Central memory CD8-positive, alpha-beta T cell (primary cell): ENCODE data around the gene GDAP1L1.

Source experiments
- ATAC-seq: fragments of 150-1000 bp; cut with Tn5 transposase; replicated peaks from 2 replicates; pipeline ENCODE4 v1.10.0; 2022; ENCODE audit warnings: mild to moderate bottlenecking, moderate FRiP score, moderate number of reproducible peaks; ENCODE audit not compliant: poor library complexity, severe bottlenecking; ENCODE audit errors: extremely low read depth
- DNase-seq, 2 donors: peaks; one replicate each; pipeline ENCODE4 v3.0.0; 2021; ENCODE audit warnings: low spot score in 2 of 2
- H3K27ac Mint-ChIP-seq: one replicate; pipeline ENCODE4 v1.8.0; 2022; ENCODE audit warnings: low read depth, mild to moderate bottlenecking, moderate library complexity, mixed read lengths
- H3K27me3 Mint-ChIP-seq: one replicate; pipeline ENCODE4 v1.8.0; 2022; ENCODE audit warnings: mixed read lengths
- H3K36me3 Mint-ChIP-seq: one replicate; pipeline ENCODE4 v1.8.0; 2022; ENCODE audit warnings: mild to moderate bottlenecking, moderate library complexity, mixed read lengths; ENCODE audit not compliant: insufficient read depth
- H3K4me1 Mint-ChIP-seq: one replicate; pipeline ENCODE4 v1.8.0; 2022; ENCODE audit warnings: mixed read lengths
- H3K4me3 Mint-ChIP-seq: one replicate; pipeline ENCODE4 v1.8.0; 2022; ENCODE audit warnings: mild to moderate bottlenecking, moderate library complexity, mixed read lengths
- H3K9me3 Mint-ChIP-seq: one replicate; pipeline ENCODE4 v1.8.0; 2022; ENCODE audit warnings: mixed read lengths

Gene GDAP1L1

DNA sequence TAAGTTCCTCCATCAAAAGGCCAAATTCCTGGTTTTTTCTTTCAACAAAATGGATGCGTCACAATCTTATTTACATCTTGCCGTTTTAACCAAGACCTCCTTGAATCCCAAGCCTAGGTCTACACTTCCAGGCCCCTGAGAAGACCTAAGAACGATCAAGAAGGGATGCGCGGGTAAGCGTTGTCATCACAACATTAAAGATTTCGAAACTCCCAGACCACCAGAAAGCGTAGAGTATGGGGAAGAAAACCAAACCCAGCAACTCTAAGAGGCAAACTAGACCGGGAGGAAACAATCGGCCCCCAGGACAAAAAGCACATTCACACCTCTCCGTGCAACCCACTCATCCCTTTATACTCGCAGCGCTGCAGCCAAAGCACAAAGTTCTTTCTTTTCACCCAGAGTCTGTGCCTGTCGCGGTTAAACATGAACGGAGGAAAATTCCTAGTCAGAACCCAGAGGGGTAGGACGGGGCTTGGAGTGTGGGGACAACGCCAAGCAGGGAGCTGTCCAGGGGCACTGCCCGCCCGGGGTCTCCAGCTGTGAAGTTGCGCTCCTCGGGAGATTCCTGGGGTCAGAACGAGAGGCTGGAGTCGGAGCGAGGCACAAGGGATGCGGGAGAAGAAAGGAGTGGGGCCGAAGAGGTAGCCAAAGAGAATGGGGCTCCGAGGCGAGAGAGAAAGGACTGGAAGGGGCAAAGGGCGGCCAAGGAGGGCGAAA lies 37.3 kb upstream of the GDAP1L1 start:
- Mint-ChIP-seq H3K27ac (peak overlapping the region; percentile 100), H3K4me3 (peak overlapping the region; percentile 96), H3K9me3 (no peaks in the 10 kb centered on the region), H3K36me3 (peaks cover 30% of the 10 kb centered on the region), H3K27me3 (no peaks in the 10 kb centered on the region), H3K4me1 (peaks cover 48% of the 10 kb centered on the region)
- ATAC-seq (no peak), DNase-seq (no peak)

DNA sequence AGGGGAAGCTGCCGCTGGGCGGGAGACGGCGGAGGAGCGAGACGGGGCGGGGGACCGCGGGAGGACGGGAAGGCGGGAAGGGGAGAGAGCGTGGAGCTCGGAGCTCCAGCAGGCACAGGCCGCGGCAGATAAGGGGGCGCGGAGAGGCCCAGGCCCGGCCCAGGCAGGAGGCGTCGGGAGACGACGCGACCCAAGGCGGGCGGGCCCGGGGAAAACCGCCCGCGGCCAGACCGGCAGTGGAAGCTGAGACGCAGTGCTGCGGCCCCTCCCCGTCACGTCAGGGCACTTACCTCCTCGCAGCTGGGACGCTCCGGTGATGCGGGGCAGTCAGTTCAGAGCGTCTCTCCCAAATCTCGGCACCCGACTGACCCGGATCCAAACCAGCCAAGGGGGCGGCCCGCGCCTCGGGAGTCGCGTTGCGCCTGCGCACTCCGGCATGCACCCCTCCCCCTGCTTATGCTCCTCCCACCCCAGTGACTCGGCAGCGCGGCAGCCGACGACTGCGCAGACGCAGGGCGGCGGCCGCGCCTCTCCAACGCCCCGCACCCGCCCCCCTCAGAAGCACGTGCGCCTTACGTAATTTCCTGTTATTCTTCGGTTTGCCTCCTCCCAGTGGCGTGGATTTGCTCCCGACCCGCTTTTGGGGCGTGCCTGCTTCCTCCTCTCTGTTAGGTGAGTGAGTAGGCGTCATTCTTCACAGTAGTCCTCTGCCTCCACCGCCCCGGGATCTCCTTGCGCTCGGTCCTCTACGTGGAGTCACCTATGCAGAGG lies 36.5 kb upstream of the GDAP1L1 start, which contains the start of gene OSER1:
Gene OSER1 (minus strand): TSS at position 366 of the 771 bp plus-strand sequence. CDS start 3,814 bp downstream, outside the sequence.
- Mint-ChIP-seq H3K9me3 (no peaks in the 10 kb centered on the region), H3K4me1 (peaks cover 55% of the 10 kb centered on the region), H3K27me3 (no peaks in the 10 kb centered on the region), H3K36me3 (peaks cover 25% of the 10 kb centered on the region), H3K4me3 (peak within 1 kb of the TSS; percentile 96), H3K27ac (peak within 1 kb of the TSS; percentile 100)
- peak; percentile 91 for ATAC-seq
- DNase-seq, result peak; percentile 98 to 99

DNA sequence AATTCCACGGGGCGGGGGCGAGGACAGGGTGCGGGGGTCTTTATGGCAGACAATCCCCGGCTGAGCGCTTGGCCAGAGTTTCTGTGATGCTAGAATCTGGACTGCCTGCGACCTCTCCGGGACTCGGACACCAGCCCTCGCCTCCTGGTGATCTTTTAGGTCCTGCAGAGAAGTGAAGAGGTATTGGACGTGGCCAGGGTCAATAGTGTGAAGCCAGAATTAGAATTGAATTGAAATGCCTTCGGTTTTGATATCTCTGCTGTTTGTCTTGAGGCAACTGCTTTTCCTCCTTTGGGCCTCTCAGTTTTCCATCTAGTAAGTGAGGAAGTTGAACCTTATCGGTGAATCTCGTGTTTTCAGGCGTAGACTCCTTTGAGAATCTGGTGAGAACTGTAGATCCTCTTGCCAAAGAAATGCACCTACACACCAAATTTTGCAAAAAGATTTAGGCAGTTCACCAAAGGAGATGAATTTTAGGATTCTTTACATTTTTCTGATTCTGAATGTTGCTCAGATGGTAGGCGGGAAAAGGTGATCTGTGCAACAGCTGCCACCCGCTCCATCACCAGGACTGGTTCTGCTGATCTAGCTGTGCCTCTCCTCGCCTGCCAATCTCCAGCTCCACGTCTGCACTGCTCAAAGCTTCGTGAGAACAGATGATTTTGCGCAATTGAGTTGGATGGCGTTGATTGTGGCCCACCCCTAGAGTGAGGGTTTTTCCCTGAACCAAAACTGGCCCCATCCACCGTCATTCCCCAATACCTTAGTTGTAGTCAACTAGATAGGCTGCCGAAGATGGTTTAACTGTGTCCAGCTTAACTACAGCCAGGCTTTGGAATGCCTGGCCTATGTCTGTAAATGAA lies 35.7 kb upstream of the GDAP1L1 start:
- no peak for DNase-seq
- Mint-ChIP-seq H3K27ac (peak overlapping the region; percentile 100), H3K27me3 (no peaks in the 10 kb centered on the region), H3K36me3 (peaks cover 22% of the 10 kb centered on the region), H3K4me3 (peak overlapping the region; percentile 96), H3K9me3 (no peaks in the 10 kb centered on the region), H3K4me1 (peaks cover 55% of the 10 kb centered on the region)
- ATAC-seq, result no peak

DNA sequence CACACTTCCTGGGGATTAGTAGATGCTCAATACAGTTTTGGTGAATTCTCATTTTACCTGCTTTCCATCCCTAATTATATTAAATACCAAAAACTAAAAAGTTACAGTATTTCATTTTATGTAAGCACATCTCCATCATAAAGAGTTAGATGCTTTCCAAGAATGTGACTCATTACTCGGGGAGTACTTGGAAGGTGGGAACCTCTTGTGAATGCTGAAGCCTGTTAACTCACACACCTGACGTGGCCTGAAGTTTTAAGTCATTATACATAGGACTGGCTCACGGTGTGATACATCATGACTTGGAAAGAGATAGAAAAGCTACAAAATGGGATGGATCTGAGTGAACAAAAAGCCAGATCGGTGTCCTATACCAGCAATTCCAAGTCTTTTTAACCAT lies 34.3 kb upstream of the GDAP1L1 start:
- DNase-seq, result no peak
- Mint-ChIP-seq H3K4me3 (no peak overlapping the region), H3K4me1 (peaks cover 52% of the 10 kb centered on the region), H3K27me3 (no peaks in the 10 kb centered on the region), H3K36me3 (peaks cover 20% of the 10 kb centered on the region), H3K27ac (no peak overlapping the region), H3K9me3 (no peaks in the 10 kb centered on the region)
- ATAC-seq, result no peak

DNA sequence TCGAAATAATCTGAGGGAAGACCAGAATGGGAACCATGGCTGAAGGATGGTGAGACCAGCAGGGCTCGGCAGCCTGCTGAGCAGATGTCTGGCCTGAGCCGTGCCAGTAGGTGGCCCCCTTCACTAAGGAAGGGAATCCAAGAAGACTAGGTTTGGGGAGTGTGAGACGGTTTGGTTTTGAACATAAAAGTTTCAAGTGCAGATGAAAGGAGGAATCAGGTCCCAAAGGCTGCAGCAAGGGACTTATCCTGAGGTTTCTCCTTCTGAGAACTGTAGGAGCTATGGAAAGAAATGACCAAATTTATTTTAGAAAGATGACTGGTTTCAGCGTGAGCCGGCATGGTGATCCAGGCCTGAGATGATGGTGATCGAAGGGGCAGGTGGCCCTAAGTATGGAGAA lies 32.0 kb upstream of the GDAP1L1 start:
- no peaks in the 10 kb centered on the region for H3K27me3 Mint-ChIP-seq
- H3K9me3 Mint-ChIP-seq, result no peaks in the 10 kb centered on the region
- H3K4me3 Mint-ChIP-seq, result no peak overlapping the region
- peak overlapping the region; percentile 60 for H3K27ac Mint-ChIP-seq
- H3K36me3 Mint-ChIP-seq, result peaks cover 14% of the 10 kb centered on the region
- peaks cover 54% of the 10 kb centered on the region for H3K4me1 Mint-ChIP-seq
- no peak for ATAC-seq
- DNase-seq, result peak; percentile 50 to 68

DNA sequence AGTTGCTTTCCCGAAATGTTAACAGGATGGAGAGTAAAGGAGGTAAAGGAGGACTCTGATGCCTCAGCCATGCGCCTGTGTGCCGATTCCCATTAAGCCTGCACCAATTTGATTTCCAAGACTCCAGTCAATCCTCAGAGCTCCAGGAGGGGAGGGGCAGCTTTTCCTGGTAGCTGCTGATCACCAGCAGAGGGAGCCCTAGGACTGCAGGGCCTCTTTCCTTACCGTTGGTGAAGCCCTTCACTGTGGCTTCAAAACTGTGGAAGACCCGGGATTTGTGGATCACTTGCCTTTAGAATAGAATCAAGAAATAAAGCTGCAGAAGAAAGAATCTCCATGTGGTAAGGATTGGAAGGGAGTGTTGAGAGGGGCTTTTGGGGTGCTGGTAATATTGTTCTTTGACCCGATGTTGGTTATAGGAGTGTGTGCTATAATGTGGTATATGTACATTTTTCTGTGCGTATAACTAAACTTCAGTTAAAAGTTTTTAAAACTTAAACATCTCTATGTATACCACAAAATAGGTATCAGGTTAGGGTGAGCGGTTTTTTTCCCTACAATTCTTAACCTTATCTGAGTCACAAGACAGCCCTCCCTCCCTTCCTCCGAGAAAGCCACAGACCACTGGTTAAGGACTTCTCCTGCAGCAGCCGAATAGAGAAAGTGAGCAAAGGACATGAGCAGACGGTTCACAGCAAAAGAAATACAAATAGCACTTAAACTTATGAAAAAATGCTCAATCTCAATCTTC lies 29.6 kb upstream of the GDAP1L1 start:
- no peaks in the 10 kb centered on the region for H3K27me3 Mint-ChIP-seq
- DNase-seq, result peak; percentile 41 to 46
- H3K27ac Mint-ChIP-seq, result peak overlapping the region; percentile 80
- no peaks in the 10 kb centered on the region for H3K9me3 Mint-ChIP-seq
- H3K4me1 Mint-ChIP-seq, result peaks cover 47% of the 10 kb centered on the region
- H3K4me3 Mint-ChIP-seq, result peak overlapping the region; percentile 48
- peak; percentile 66 for ATAC-seq
- H3K36me3 Mint-ChIP-seq, result peaks cover 6% of the 10 kb centered on the region

DNA sequence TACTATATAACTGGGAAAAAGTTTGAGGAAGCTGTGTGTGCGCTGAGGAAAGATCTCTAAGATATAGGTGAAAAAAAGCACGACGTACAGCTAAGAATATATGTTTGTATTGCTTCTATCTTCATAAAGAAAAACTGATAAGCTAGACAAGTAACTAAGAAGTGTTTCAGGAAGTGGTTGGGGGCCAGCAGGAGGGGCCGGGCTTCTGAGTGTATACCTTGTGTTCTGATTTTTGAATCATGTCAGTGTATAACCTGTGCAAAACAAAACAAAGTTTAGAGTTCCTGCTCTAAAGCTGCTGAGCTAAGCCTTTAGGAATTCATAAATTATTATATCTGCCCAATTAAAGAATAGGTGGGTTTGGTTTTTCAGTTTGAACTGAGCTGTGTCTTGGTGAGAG lies 28.7 kb upstream of the GDAP1L1 start:
- Mint-ChIP-seq H3K4me3 (peak overlapping the region; percentile 48), H3K9me3 (no peaks in the 10 kb centered on the region), H3K4me1 (peaks cover 47% of the 10 kb centered on the region), H3K36me3 (peaks cover 6% of the 10 kb centered on the region), H3K27me3 (no peaks in the 10 kb centered on the region), H3K27ac (peak overlapping the region; percentile 88)
- no peak for DNase-seq
- peak; percentile 74 for ATAC-seq

DNA sequence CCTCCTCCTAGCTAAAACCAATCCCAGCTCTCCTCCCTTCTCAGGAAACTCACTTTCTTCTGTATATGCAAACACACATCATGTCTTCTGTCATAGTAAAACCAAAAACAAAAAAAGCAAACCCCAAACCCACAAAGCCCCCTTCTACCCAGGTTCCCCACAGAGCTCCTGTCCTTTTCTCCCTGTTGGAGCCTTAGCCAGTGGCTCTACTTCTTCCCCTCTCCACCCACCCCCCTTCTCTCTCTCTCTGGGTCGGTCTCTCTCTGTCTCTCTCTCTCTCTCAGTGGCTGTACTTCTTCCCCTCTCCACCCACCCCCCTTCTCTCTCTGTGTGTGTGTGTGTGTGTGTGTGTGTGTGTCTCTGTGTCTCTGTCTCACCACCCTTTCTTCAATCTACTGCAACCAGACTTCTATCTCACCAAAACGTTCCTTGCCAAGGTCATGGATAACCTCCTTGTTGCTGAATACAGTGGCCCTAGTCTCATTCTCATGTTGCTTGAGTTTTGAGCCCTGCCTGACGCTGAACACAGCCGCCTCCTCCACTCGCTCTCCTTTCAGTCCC lies 27.9 kb upstream of the GDAP1L1 start:
- peak overlapping the region; percentile 88 for H3K27ac Mint-ChIP-seq
- peak overlapping the region; percentile 48 for H3K4me3 Mint-ChIP-seq
- H3K36me3 Mint-ChIP-seq, result peaks cover 6% of the 10 kb centered on the region
- H3K27me3 Mint-ChIP-seq, result no peaks in the 10 kb centered on the region
- H3K9me3 Mint-ChIP-seq, result no peaks in the 10 kb centered on the region
- DNase-seq, result no peak
- H3K4me1 Mint-ChIP-seq, result peaks cover 44% of the 10 kb centered on the region
- ATAC-seq, result peak; percentile 5

DNA sequence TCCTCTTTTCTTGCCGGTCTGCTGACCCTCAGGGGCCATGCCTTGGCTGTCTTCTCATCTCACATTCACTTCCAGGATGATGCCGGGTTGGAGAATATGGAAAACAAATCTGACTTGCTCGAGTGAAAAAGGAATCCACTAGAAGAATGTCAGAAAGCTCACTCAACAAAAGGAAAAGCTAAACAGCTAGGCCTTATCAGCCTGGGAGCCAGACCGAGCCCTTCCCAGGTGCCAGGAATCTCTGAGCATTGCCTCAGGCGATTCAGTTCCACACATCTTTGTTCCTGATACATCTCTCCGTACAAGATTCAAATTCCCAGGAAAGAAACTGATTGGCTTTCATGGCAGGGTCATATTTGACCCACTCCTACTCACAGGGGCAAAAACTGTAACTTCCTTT lies 27.3 kb upstream of the GDAP1L1 start:
- no peak for ATAC-seq
- Mint-ChIP-seq H3K36me3 (peaks cover 6% of the 10 kb centered on the region), H3K27ac (peak overlapping the region; percentile 88), H3K9me3 (no peaks in the 10 kb centered on the region), H3K4me3 (peak overlapping the region; percentile 48), H3K27me3 (no peaks in the 10 kb centered on the region), H3K4me1 (peaks cover 42% of the 10 kb centered on the region)
- DNase-seq, result no peak

DNA sequence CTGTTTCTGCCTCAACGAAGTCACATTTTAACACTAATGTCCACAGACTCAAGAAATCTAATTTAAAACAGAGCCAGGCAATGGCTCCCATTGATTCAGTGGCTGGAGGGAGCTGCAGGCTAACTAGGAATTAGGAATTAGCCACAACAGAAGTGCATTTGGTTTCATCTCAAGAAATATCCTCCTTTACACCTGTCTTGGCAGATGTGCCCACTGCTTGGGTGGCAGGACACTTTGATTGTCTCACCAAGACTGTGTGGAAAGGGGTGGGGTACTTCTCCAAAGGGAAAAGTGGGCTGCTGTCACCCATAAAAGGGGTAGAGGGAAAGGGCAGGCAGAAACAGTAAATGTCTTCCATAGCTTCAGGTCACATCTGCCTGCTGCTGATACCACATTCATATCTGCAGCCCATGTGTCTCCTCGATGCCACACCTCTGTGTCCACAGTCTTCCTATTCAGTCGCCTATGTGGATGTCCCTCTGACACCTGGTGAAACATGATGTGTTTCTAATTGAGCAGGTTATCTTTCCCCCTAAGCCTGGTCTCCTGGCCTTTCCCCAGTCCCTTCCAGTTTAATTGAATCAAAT lies 25.6 kb upstream of the GDAP1L1 start:
- Mint-ChIP-seq H3K36me3 (peaks cover 3% of the 10 kb centered on the region), H3K4me1 (peaks cover 34% of the 10 kb centered on the region), H3K9me3 (no peaks in the 10 kb centered on the region), H3K4me3 (no peak overlapping the region), H3K27ac (peak overlapping the region; percentile 88), H3K27me3 (no peaks in the 10 kb centered on the region)
- ATAC-seq (no peak), DNase-seq (no peak)

DNA sequence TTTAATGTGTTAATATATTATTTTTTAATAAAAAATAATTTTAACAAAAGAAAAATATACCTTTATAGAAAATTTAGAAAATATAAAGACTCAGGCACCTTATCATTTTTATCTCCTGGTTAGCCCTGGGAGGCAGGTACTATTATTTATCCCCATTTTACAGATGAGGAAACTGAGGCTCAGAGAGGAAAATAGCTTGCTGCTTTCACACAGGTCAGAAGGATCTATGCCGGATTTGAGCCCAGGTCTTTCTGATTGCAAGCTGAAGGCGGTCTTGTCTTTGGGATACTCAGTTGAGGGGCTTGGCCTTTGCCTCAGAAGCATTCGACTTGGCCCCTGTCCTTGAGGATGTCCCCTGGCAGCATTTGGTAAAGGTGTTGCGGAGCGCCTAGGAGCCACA lies 25.1 kb upstream of the GDAP1L1 start:
- no peaks in the 10 kb centered on the region for H3K9me3 Mint-ChIP-seq
- no peak overlapping the region for H3K27ac Mint-ChIP-seq
- H3K36me3 Mint-ChIP-seq, result peaks cover 3% of the 10 kb centered on the region
- no peaks in the 10 kb centered on the region for H3K27me3 Mint-ChIP-seq
- H3K4me3 Mint-ChIP-seq, result no peak overlapping the region
- no peak for DNase-seq
- peaks cover 34% of the 10 kb centered on the region for H3K4me1 Mint-ChIP-seq
- no peak for ATAC-seq
